Activated CD8-positive, alpha-beta memory T cell treated with anti-CD3 and anti-CD28 coated beads for 4 hours (primary cell): Measurements from ENCODE around the gene ISYNA1.

Experiments used
- DNase-seq, 2 donors: peaks; one replicate each; pipeline ENCODE4 v3.0.0-alpha.2; 2020; ENCODE audit warnings: low read depth in 2 of 2

The ISYNA1 gene

GRCh38 chr19:18467978-18468377 lies 30.0 kb upstream of the ISYNA1 start:
- DNase-seq, result no peak

DNA sequence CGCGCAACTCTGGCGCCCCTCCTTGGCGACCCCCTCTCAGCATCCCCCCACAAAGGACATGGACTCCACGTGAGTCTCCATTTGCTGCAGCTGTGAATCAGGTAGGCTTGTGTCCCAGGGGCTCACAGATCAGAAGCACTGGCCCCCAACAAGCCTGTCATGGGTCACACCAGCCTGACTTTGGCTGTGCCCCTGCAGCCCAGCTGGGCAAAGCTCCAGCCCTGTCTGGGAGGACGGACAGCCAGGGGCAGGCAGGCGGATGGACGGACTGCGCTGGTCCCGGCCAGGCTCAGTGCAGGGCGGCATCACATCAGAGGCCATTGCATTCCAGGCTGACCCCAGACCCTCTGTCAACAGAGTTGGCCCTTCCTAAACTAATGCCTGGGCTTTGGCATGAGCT lies 28.4 kb upstream of the ISYNA1 start:
- DNase-seq, result no peak

DNA sequence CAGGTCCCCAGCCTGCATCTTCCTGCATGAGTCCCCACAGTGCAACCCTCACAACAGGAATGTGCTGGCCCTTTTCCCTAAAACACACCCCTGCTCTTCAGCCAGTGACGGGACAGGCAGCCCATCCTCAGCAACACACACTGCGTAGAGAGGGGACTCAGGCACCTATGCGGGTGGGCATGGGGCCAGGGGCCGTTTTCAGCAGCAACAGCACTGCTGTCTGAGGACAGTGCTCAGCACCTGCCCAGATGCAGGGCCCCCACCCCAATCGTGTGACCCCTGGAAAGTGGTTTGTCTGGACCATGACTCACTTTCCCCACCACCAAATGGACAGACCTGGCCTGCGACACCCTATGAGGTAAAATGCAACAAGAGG lies 28.0 kb upstream of the ISYNA1 start:
- DNase-seq, result no peak

GRCh38 chr19:18465214-18465963 lies 27.5 kb upstream of the ISYNA1 start:
- DNase-seq, result no peak

DNA sequence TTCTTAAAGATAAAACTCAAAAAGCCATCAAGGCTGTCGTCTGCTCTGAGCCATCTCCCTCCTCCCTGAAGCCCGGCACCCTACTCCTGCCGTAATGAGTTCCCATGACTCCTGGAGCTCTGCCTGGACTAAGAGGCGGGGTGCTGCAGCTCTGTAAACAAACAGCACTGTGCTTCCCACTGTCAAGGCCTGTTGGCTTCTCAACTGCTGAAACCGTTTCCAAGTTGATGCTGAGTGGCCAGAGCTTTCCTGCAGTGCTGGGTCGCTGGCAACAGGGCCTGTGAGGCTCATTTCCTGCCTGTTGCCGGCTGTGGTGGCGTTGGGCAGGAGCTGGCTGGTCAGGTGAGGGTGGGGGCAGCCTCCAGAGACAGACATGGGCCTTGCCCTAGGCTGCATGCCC lies 26.7 kb upstream of the ISYNA1 start:
- DNase-seq, result no peak

DNA sequence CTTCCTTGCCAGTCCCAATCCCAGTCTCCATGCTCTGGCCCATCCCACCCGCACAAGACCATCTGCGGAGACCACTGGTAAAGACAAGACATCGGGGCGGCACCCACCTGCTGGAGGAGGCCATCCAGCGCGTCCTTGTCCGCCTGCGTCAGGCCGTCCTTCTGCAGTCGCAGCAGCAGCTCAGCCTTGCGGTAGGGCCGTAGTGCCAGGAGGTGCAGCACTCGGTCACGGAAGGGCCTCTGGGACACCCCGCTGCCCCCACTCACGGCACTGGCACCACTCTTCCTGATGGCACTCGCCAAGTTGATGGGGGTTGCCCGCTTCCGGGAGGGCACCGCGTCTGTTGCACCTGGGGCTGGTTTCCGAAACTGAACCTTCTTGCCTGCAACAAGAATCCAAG lies 23.5 kb upstream of the ISYNA1 start:
- DNase-seq, result no peak

DNA sequence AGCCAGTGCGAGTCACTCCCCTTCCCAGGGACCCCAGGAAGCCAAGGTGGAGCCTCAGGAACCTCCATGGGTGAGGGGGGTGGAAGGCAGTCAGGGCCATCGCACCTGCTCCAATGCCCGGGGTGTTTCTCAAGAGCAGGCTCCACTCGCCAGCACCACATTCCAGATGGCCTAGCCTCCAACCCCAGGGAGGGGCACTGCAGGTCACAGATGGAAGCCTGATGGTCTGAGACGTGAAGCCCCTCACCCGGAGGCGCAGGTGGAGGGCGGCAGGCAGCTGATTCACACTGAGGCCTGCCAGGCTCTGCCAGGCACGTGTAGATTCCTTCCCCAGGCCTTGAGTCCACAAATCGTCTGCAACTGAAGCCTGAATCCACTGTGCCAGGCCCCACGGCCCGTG lies 23.0 kb upstream of the ISYNA1 start:
- DNase-seq, result no peak

- DNase-seq, result no peak
Measured at GRCh38 chr19:18457483-18458331, 19.8 kb upstream of the ISYNA1 start.

DNA sequence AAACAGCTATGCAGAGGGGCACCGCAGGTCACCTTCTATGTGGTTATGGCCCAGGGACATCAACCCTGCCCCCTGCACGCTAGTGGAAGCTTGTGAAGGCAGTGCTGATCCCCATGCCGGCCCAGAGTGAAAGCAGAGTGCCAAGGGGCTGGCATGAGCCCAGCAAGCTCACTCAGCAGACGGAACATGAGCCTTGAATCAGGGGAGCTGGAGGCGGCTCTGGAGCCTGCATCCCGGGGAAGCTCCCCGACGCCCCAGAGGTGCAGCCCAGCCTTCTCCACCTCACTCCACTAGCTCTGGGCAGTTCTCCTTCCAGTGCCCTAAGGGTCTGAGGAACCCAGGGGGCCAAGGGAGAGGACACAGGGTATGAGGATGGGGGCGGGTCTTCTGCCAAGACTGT lies 19.0 kb upstream of the ISYNA1 start:
- DNase-seq, result no peak

- DNase-seq, result no peak
Measured at GRCh38 chr19:18456279-18456678, 18.3 kb upstream of the ISYNA1 start.

DNA sequence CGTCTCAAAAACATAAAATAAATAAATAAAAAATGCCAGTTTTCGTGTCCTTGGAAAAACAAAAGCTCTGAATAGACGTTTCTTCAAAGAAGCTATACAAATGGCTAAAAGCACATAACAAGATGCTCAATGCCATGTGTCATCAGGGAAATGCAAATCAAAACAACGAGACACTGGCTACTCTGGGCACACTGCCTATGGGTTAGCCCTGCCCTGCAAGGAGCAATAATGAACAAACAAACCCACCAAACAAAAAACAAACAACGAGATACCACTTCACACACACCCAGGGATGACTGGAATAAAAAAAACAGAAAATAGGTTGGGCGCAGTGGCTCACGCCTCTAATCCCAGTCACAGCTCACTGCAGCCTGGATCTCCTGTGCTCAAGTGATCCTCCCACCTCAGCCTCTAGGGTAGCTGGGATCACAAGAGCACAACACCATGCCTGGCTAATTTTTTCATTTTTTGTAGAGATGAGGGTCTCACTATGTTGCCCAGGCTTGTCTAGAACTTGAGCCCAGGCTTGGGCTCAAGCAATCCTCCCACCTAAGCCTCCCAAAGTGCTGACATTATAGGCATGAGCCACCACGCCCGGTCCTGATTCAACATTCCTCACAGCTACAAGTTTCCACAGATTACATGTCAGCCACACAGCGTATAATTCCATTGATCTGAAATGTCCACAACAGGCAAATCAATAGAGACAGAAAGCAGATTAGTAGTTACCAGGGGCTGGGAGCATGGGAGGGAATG lies 15.5 kb upstream of the ISYNA1 start:
- no peak for DNase-seq

GRCh38 chr19:18452386-18452785 lies 14.5 kb upstream of the ISYNA1 start:
- no peak for DNase-seq

DNA sequence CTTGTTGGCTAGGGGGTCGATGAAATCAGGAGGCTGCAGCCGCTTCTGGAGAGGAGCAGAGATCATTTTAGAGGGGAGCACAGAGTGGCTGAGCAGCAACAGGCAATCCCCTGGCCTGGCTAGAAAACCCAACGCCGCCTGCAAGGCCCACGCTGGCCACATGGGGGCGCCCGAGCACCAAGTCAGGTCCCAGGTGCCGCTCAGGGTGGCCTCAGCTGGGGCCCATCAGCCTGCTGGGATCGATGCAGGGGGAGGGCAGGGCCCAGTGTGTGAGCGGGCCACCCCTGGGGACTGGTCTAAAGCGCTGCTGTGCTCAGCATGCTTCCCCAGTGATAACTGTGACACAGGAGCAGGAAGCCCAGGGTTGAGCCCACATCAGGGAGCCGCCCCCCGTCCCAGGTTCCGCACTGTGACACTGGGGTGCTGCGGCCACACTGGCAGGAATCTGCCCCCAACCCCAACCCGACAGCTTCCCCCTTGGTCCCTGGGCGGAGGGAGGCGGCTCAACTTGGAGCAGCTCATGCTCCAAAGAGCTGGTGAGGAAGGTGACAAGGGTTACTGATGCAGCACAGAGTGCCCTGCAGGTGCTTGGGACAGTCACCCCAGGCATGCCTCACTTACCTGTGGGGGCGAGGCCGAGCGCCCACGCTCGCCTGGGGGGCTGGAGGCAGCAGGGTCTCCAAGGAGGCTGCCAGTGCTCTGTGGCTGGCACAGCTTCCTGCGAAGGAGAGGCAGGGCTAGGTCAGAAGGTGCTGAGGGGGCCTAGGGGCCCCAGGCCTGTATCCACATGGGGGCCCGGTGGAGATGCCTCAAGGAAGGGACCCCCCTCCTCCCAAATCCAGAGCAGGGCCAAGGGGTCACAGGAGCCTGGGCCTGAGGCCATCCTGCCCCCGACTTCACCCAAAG lies 13.3 kb upstream of the ISYNA1 start:
- peak; percentile 66 to 78 for DNase-seq

- DNase-seq, result no peak
Measured at GRCh38 chr19:18450021-18450930, 12.3 kb upstream of the ISYNA1 start.

- DNase-seq, result no peak
Measured at GRCh38 chr19:18449552-18449951, 11.6 kb upstream of the ISYNA1 start.

DNA sequence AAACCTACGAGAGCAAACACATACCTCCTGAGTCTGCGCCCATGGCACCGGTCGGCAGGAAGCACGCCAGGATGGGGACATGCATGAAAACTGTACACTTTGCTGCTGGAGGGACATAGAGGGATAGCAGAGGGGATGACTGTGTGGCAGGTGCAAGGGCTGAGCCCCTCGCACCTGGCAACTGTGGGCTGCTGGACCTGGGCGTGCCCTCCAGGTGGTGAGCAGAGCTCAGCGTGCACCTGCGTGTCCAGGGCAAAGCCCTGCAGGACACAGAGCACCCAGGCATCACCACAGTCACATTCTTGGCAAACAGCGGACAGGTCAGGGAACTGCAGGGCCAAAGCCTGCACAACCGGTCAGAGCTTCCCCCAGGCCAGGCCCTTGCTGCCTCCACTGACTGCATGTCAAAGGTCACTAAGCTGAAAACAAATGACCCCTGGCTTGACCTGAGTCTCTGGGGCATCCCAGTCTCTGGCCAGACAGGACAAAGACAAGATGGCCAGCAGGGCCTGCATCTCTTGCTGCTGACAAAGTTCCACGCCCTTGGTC lies 9.0 kb upstream of the ISYNA1 start:
- no peak for DNase-seq

- DNase-seq, result no peak
Measured at GRCh38 chr19:18446145-18446810, 8.3 kb upstream of the ISYNA1 start.

DNA sequence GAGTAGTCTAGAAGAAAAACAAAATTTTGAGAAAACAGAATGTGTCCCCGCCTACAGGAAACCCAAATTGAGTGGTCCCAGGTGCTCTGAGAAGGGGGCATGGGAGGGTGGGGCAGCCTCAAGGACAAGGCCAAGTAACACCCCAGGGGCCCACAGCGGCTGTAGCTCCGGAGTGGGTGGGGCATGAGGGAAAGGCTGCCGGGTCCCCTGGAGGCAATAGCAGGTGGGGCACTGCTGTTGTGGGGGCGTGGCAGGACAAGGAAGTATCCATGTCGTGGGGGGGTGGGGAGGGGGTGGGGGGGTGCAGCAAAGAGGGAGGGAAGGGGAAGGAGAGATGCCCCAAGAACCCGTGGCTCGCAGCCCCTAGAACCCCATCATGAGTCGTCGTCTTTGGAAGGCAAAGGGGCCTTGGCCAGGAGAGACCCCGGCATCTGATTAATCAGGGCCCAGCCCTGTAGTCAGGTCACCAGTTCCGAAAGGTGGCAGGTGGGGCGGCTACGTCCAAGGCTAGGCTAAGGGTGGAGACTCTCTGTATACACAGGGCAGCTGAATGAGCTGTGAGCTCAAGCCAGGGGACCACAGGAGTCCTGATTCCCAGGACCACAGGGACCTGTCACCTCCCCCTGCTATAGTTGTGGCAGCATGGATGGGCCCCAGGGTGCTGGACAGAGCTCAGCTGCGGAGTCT lies 7.5 kb upstream of the ISYNA1 start:
- DNase-seq, result no peak

GRCh38 chr19:18444513-18444912 lies 6.6 kb upstream of the ISYNA1 start:
- DNase-seq, result no peak
